Breast epithelium (tissue), 3 donors: ENCODE results near the gene APBA1.
A peak's percentile ranks its signal among the peaks of the same experiment; 100 is the strongest.

Experiments used
- CTCF ChIP-seq, 3 donors: fragments of 450-650 bp; IDR thresholded peaks; one replicate each; pipeline ENCODE4 v1.5.1; 2016 to 2017; ENCODE audit warnings: antibody characterized with exemption in 3 of 3, mild to moderate bottlenecking in 3 of 3, moderate library complexity in 3 of 3
- POLR2A ChIP-seq: fragments of 450-650 bp; IDR thresholded peaks from one replicate; pipeline ENCODE4 v1.6.1; 2016; ENCODE audit warnings: antibody characterized with exemption, mild to moderate bottlenecking, moderate library complexity

GRCh38 chr9:69421908-69422801 is 250.0 kb downstream of the APBA1 start:
- TF ChIP-seq CTCF (IDR thresholded peaks at IDR 0.05): peak; percentile 76 to 81 (median 79)
- no peak for TF ChIP-seq POLR2A
